Astrocyte (in vitro differentiated cells and primary cell): ENCODE data around the gene CHURC1.

ENCODE experiments used
- EZH2 ChIP-seq: IDR thresholded peaks from 2 replicates; pipeline ENCODE4 v1.6.1; 2012; ENCODE audit warnings: mild to moderate bottlenecking, low read length, inconsistent platforms; ENCODE audit not compliant: insufficient read depth
- TF ChIP-seq, protein P1 (sequence below): IDR thresholded peaks from 2 replicates; pipeline ENCODE4 v1.5.1; 2011; ENCODE audit warnings: low read depth, mild to moderate bottlenecking, inconsistent platforms, low read length, moderate library complexity; ENCODE audit not compliant: insufficient read depth

- TF ChIP-seq, protein P1, sequence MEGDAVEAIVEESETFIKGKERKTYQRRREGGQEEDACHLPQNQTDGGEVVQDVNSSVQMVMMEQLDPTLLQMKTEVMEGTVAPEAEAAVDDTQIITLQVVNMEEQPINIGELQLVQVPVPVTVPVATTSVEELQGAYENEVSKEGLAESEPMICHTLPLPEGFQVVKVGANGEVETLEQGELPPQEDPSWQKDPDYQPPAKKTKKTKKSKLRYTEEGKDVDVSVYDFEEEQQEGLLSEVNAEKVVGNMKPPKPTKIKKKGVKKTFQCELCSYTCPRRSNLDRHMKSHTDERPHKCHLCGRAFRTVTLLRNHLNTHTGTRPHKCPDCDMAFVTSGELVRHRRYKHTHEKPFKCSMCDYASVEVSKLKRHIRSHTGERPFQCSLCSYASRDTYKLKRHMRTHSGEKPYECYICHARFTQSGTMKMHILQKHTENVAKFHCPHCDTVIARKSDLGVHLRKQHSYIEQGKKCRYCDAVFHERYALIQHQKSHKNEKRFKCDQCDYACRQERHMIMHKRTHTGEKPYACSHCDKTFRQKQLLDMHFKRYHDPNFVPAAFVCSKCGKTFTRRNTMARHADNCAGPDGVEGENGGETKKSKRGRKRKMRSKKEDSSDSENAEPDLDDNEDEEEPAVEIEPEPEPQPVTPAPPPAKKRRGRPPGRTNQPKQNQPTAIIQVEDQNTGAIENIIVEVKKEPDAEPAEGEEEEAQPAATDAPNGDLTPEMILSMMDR = no peak
- no peak for TF ChIP-seq EZH2
Measured at GRCh38 chr14:64877846-64878245, 36.4 kb upstream of the CHURC1 start.
